HepG2 (cell line): Measurements from ENCODE around the gene VASN. TPM values are rescaled to one million over a fixed set of nuclear protein-coding genes. Genes with fewer than 3 reads are reported as not detected.

ENCODE experiments used
- ATAC-seq: fragments of 200-7000 bp; cut with Tn5 transposase; 3 replicates; pipeline ENCODE4 v1.9.1; 2020; ENCODE audit warnings: mild to moderate bottlenecking, moderate library complexity
- BruUV-seq: library from RNA; stranded (reverse); fragments of 400-500 nt; replicated peaks from 2 replicates; lab custom pipeline; 2021; lab: Mats Ljungman, UMichigan
- CTCF ChIA-PET: fragments of 300-600 bp; formaldehyde crosslinking; extraction: SDS; loops from one replicate; lab custom pipeline; 2021; ENCODE audit warnings: low total read pairs, inconsistent platforms, low intra/inter-chr PET ratio; lab: Yijun Ruan, JAX
- POLR2A ChIA-PET: fragments of 350-600 bp; sonication (Branson Sonifier 250); formaldehyde crosslinking; loops from one replicate; lab custom pipeline; 2020; ENCODE audit warnings: antibody characterized with exemption, inconsistent platforms; lab: Yijun Ruan, JAX
- DNase-seq: peaks from one replicate; pipeline ENCODE4 v3.0.0-alpha.2; 2015; ENCODE audit warnings: low spot score
- FAIRE-seq: peaks from 3 replicates; lab custom pipeline; 2011; peaks lifted over from hg19 to GRCh38; lab: Jason Lieb, UNC
- H2AFZ ChIP-seq: one replicate; pipeline ENCODE4 v1.6.1; 2011; ENCODE audit warnings: low read length, inconsistent platforms
- H3K27ac ChIP-seq: fragments of 300-600 bp; 3 replicates; pipeline ENCODE4 v1.8.0; 2011; ENCODE audit warnings: mixed run types, mild to moderate bottlenecking, mixed read lengths, low read length, inconsistent platforms; ENCODE audit not compliant: insufficient read depth; ENCODE audit errors: extremely low read length
- H3K27me3 ChIP-seq, 2 experiments: fragments of 200-600 bp in 1 of 2; 2 replicates in 1 of 2; 3 replicates in 1 of 2; pipeline versions ENCODE4 v1.6.0 to v1.8.0; 2011; ENCODE audit warnings: low read length in 2 of 2, mild to moderate bottlenecking in 2 of 2, moderate library complexity in 2 of 2, inconsistent platforms in 1 of 2; ENCODE audit not compliant: insufficient read depth in 2 of 2, control insufficient read depth in 1 of 2
- H3K36me3 ChIP-seq, 2 experiments: fragments of 200-600 bp in 1 of 2; replicated peaks in 1 of 2; 2 replicates in 1 of 2; 3 replicates in 1 of 2; pipeline versions ENCODE4 v1.5.1 to v1.8.0; 2011; ENCODE audit warnings: low read length in 2 of 2, inconsistent platforms in 1 of 2; ENCODE audit not compliant: insufficient read depth in 2 of 2, control insufficient read depth in 1 of 2
- H3K4me1 ChIP-seq: 2 replicates; pipeline ENCODE4 v1.5.1; 2012; ENCODE audit warnings: low read length, inconsistent platforms; ENCODE audit not compliant: insufficient read depth
- H3K4me2 ChIP-seq: 2 replicates; pipeline ENCODE4 v1.6.0; 2011; ENCODE audit warnings: low read depth, low read length, inconsistent platforms
- H3K4me3 ChIP-seq, 3 experiments: fragments of 200-600 bp in 1 of 3; sonication (generic), shearing (Covaris generic) in 1 of 3; replicated peaks in 1 of 3; 2 replicates each; pipeline ENCODE4 v1.5.1; 2011 to 2016; ENCODE audit warnings: low read length in 3 of 3, inconsistent platforms in 2 of 3, low read depth in 2 of 3, mild to moderate bottlenecking in 2 of 3, control low read depth in 1 of 3, mixed read lengths in 1 of 3; ENCODE audit not compliant: insufficient read depth in 1 of 3
- H3K79me2 ChIP-seq: one replicate; pipeline ENCODE4 v1.6.1; 2011; ENCODE audit warnings: low read length, inconsistent platforms; ENCODE audit not compliant: insufficient read depth
- H3K9ac ChIP-seq: 2 replicates; pipeline ENCODE4 v1.6.0; 2011; ENCODE audit warnings: mild to moderate bottlenecking, low read depth, low read length, inconsistent platforms; ENCODE audit not compliant: insufficient read depth
- H3K9me3 ChIP-seq: 2 replicates; pipeline ENCODE4 v1.5.1; 2012; ENCODE audit warnings: mild to moderate bottlenecking, low read length
- H4K20me1 ChIP-seq: 2 replicates; pipeline ENCODE4 v1.6.0; 2011; ENCODE audit warnings: inconsistent platforms, mild to moderate bottlenecking, low read length, moderate library complexity; ENCODE audit not compliant: insufficient read depth
- ELF1 ChIP-seq: sonication (generic); formaldehyde crosslinking; IDR thresholded peaks from 2 replicates; pipeline ENCODE4 v1.4.0; 2020; ENCODE audit warnings: missing genetic modification reagents
- FOXC1 ChIP-seq: sonication (generic); formaldehyde crosslinking; IDR thresholded peaks from 2 replicates; pipeline ENCODE4 v1.8.0; 2022; ENCODE audit warnings: mild to moderate bottlenecking, missing genetic modification reagents, borderline replicate concordance
- FOXO4 ChIP-seq: sonication (generic); formaldehyde crosslinking; conservative IDR thresholded peaks from 2 replicates; pipeline ENCODE4 v1.8.1; 2023; ENCODE audit warnings: missing genetic modification reagents
- GABPB1 ChIP-seq: IDR thresholded peaks from 2 replicates; pipeline ENCODE4 v1.6.1; 2016; ENCODE audit warnings: mild to moderate bottlenecking, missing genetic modification reagents, moderate library complexity, missing compliant biosample characterization
- GATAD2A ChIP-seq: IDR thresholded peaks from 2 replicates; pipeline ENCODE4 v1.6.1; 2016
- HDAC2 ChIP-seq: sonication (generic); formaldehyde crosslinking; IDR thresholded peaks from 2 replicates; pipeline ENCODE4 v1.4.0; 2020; ENCODE audit warnings: missing genetic modification reagents
- HIVEP1 ChIP-seq: sonication (generic); formaldehyde crosslinking; IDR thresholded peaks from 2 replicates; pipeline ENCODE4 v1.4.0; 2020; ENCODE audit warnings: mild to moderate bottlenecking, missing genetic modification reagents
- HMGXB4 ChIP-seq, 2 experiments: sonication (generic) in 1 of 2; formaldehyde crosslinking in 1 of 2; IDR thresholded peaks; 2 replicates each; pipeline versions ENCODE4 v1.4.0 to v1.6.1; 2018 to 2020; ENCODE audit warnings: missing genetic modification reagents in 2 of 2, borderline replicate concordance in 1 of 2, low read depth in 1 of 2, mild to moderate bottlenecking in 1 of 2, missing biosample characterization in 1 of 2
- HNRNPLL ChIP-seq: fragments of 200-400 bp; formaldehyde crosslinking; IDR thresholded peaks from 2 replicates; pipeline ENCODE4 v1.6.1; 2017; ENCODE audit warnings: mild to moderate bottlenecking, low read depth, low read length; ENCODE audit not compliant: poor library complexity, severe bottlenecking
- IKZF4 ChIP-seq: sonication (generic); formaldehyde crosslinking; IDR thresholded peaks from 2 replicates; pipeline ENCODE4 v1.5.1; 2020; ENCODE audit warnings: borderline replicate concordance, mild to moderate bottlenecking, low read depth, missing genetic modification reagents; ENCODE audit errors: not compliant biosample characterization
- LCORL ChIP-seq, 2 experiments: fragments of 450-650 bp in 1 of 2; sonication (generic) in 1 of 2; formaldehyde crosslinking in 1 of 2; IDR thresholded peaks; 2 replicates each; pipeline versions ENCODE4 v1.5.0 to v1.6.1; 2017 to 2020; ENCODE audit warnings: antibody characterized with exemption in 1 of 2, missing genetic modification reagents in 1 of 2
- NR1H2 ChIP-seq: sonication (generic); formaldehyde crosslinking; IDR thresholded peaks from 2 replicates; pipeline ENCODE4 v1.8.1; 2022; ENCODE audit warnings: low read depth, missing genetic modification reagents, borderline replicate concordance
- NR2F6 ChIP-seq, 2 experiments: IDR thresholded peaks; 2 replicates each; pipeline ENCODE4 v1.6.1; 2016; ENCODE audit warnings: antibody characterized with exemption in 1 of 2, mild to moderate bottlenecking in 1 of 2
- SAFB2 ChIP-seq: sonication (generic); formaldehyde crosslinking; IDR thresholded peaks from 2 replicates; pipeline ENCODE4 v1.5.1; 2020; ENCODE audit warnings: missing genetic modification reagents, low read depth, mild to moderate bottlenecking, borderline replicate concordance
- ZBTB7A ChIP-seq: sonication (generic); formaldehyde crosslinking; IDR thresholded peaks from 2 replicates; pipeline ENCODE4 v1.8.0; 2022; ENCODE audit warnings: mild to moderate bottlenecking, missing genetic modification reagents
- ZNF101 ChIP-seq: sonication (generic); formaldehyde crosslinking; IDR thresholded peaks from 2 replicates; pipeline ENCODE4 v1.4.0; 2020; ENCODE audit warnings: mild to moderate bottlenecking, low read depth, missing genetic modification reagents, borderline replicate concordance
- ZNF235 ChIP-seq: sonication (generic); formaldehyde crosslinking; IDR thresholded peaks from 2 replicates; pipeline ENCODE4 v1.8.1; 2023; ENCODE audit warnings: mild to moderate bottlenecking, missing genetic modification reagents, borderline replicate concordance
- ZNF343 ChIP-seq: sonication (generic); formaldehyde crosslinking; IDR thresholded peaks from 2 replicates; pipeline ENCODE4 v1.4.0; 2020; ENCODE audit warnings: mild to moderate bottlenecking, missing genetic modification reagents
- ZNF556 ChIP-seq: sonication (generic); formaldehyde crosslinking; IDR thresholded peaks from 2 replicates; pipeline ENCODE4 v1.4.0; 2020; ENCODE audit warnings: mild to moderate bottlenecking, missing genetic modification reagents, borderline replicate concordance
- ZNF772 ChIP-seq: sonication (generic); formaldehyde crosslinking; IDR thresholded peaks from 2 replicates; pipeline ENCODE4 v1.5.0; 2020; ENCODE audit warnings: mild to moderate bottlenecking, missing genetic modification reagents
- WGBS: methylation state at CpG from one replicate; pipeline ENCODE4 v1.1.6; 2017; ENCODE audit warnings: low lambda C conversion rate; 5-methylcytosine and 5-hydroxymethylcytosine counted together
- in situ Hi-C: cut with HindIII; loops from 2 replicates; pipeline ENCODE4 v1.10.0; 2017; ENCODE audit warnings: low pct_unique_long_range_greater_than_20kb; ENCODE audit not compliant: extremely low pct_ligation_motif_present
- intact Hi-C: fragments of 100-400 bp; cut with micrococcal nuclease; formaldehyde crosslinking; loops from one replicate; pipeline ENCODE4 v1.10.0; 2022; ENCODE audit not compliant: unreplicated experiment
- polyA plus RNA-seq, 8 experiments: library from polyadenylated mRNA; depleted of rRNA in 3 of 8; stranded (reverse) in 7 of 8; unstranded in 1 of 8; fragments of >200 nt; fragmentation: Illumina TruSeq in 4 of 8; extraction: Trizol in 4 of 8; gene quantifications; 2 replicates each; pipeline versions ENCODE4 v1.2.1 to v1.2.3, GENCODE V29; 2011 to 2016; ENCODE audit warnings: low read depth in 4 of 8, missing spikeins in 1 of 8, mixed read lengths in 1 of 8; ENCODE audit not compliant: insufficient read depth in 1 of 8
- total RNA-seq, 5 experiments: library from RNA; depleted of rRNA; stranded (reverse); fragments of >200 nt; fragmentation: Illumina TruSeq; extraction: Trizol; gene quantifications; 2 replicates each; pipeline ENCODE4 v1.2.3, GENCODE V29; 2016; ENCODE audit warnings: low read depth in 1 of 5

VASN gene
- total and polyA plus RNA-seq, 2 of the 13 experiments (the other 11 are each of a cell fraction or from before 2014, with no cell fraction given) = 8.4 to 18.2 TPM

DNA sequence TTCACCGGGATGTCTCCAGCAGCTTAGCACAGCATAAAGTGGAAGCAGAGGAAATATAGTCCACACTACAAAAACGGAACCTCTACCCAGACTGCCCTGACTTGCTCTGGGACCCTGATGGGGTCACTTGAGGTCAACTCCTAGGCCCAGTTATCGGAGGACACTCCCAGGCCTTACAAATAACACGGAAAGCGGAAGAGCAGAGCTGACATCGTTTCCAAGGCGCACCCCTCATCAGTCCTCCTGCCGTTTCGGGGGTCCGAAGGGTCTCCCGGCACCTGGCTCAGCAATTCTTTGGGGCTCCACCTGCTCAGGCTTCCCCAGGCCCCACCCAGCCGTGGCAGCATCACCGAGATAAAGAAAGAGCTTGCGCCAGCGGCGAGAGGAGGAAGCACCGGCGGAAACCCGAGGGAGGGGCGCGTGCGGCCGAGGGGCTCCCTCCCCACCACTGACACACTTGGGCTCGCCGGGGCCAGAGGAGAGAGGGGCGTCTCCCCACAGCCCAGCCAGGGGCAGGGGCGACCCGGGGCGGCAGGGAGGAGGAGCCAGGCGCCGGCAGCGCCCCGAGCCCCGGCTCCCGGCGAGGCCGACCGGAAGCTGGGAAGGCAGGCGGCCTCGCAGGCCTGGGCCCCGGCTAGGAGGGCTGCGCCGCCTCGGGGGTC is 44.0 kb downstream of the VASN start:
- 0% methylated on average over 6 of the region's 44 CpGs for WGBS
- Histone ChIP-seq H3K79me2 (peaks cover 14% of the 10 kb centered on the region), H2AFZ (no peak overlapping the region), H4K20me1 (no peaks in the 10 kb centered on the region), H3K4me2 (peak overlapping the region; percentile 100), H3K4me3 (peak overlapping the region; percentile 62 to 84 (median 83)), H3K9me3 (no peaks in the 10 kb centered on the region), H3K27me3 (no peaks in the 10 kb centered on the region; a peak in 1 of 5 replicates), H3K36me3 (peaks cover 4% of the 10 kb centered on the region in 2 experiments; a peak in 3 of 5 replicates), H3K27ac (peak overlapping the region; percentile 65), H3K9ac (peak overlapping the region; percentile 80), H3K4me1 (peaks cover 33% of the 10 kb centered on the region)
- POLR2A ChIA-PET = interaction anchor here (0.8 to 1.8 kb wide), 8 partner anchors 10 to 144 kb away, joined by 3 to 8 read pairs (median 5); partner anchors contain the start of genes DNAJA3 and HMOX2
- BruUV-seq = no TSS peak
- ATAC-seq (peak; percentile 56), DNase-seq (peak; percentile 16), FAIRE-seq (no peak)
- CTCF ChIA-PET = no interaction called here
- intact Hi-C loops = no loop called here
- in situ Hi-C loops = no loop called here
- TF ChIP-seq GATAD2A (peak; percentile 26; the same call in 1 of the 2 replicates), GABPB1 (peak; percentile 42; the same call in 1 of the 2 replicates), HDAC2 (CRISPR knock-in tag) (0 out of 2 replicates have a peak, but pooled peaks have one; percentile 18), HMGXB4 (CRISPR knock-in tag; IDR thresholded peaks at IDR 0.05; ENCODE audit: borderline replicate concordance in 1 of 2, low read depth in 1 of 2) (peak in 1 of 2 experiments; percentile 56; a peak in 2 of 4 replicates), NR2F6 (IDR thresholded peaks at IDR 0.05) (no peak; the same call in 1 of the 2 replicates), NR2F6 (CRISPR knock-in tag; IDR thresholded peaks at IDR 0.05) (peak; percentile 53; the same call in 1 of the 2 replicates), ZBTB7A (CRISPR knock-in tag) (peak; percentile 63; the same call in 1 of the 2 replicates), ZNF556 (CRISPR knock-in tag) (0 out of 2 replicates have a peak, but pooled peaks have one; percentile 10), ZNF343 (CRISPR knock-in tag) (peak; percentile 32; the same call in 1 of the 2 replicates), SAFB2 (CRISPR knock-in tag) (0 out of 2 replicates have a peak, but pooled peaks have one; percentile 2), ZNF101 (CRISPR knock-in tag) (no peak), HNRNPLL (peak; percentile 50), ZNF772 (CRISPR knock-in tag) (0 out of 2 replicates have a peak, but pooled peaks have one; percentile 5), LCORL (IDR thresholded peaks at IDR 0.05) (no peak), LCORL (CRISPR knock-in tag; IDR thresholded peaks at IDR 0.05) (0 out of 2 replicates have a peak, but pooled peaks have one; percentile 45), NR1H2 (peak; percentile 69; the same call in 1 of the 2 replicates), FOXO4 (CRISPR knock-in tag) (peak; percentile 92), IKZF4 (CRISPR knock-in tag) (peak; percentile 16), ELF1 (peak; percentile 45), ZNF235 (0 out of 2 replicates have a peak, but pooled peaks have one; percentile 10), FOXC1 (0 out of 2 replicates have a peak, but pooled peaks have one; percentile 17), HIVEP1 (CRISPR knock-in tag) (0 out of 2 replicates have a peak, but pooled peaks have one; percentile 50)
